Choroid plexus epithelial cell (primary cell): ENCODE data around the gene DCST2.
A peak's percentile ranks its signal among the peaks of the same experiment; 100 is the strongest.

ENCODE experiments used
- DNase-seq: peaks from one replicate; pipeline ENCODE4 v3.0.0-alpha.2; 2010; ENCODE audit warnings: low read depth
- H3K4me3 ChIP-seq: 2 replicates; pipeline ENCODE4 v1.5.1; 2011; ENCODE audit warnings: low read depth, mild to moderate bottlenecking, control low read depth, low read length, moderate library complexity
- CTCF ChIP-seq: conservative IDR thresholded peaks from 2 replicates; pipeline ENCODE4 v1.5.1; 2011; ENCODE audit warnings: low read depth, mild to moderate bottlenecking, control low read depth, inconsistent platforms, low read length, moderate library complexity

Gene DCST2

GRCh38 chr1:155079210-155079486 lies 45.6 kb upstream of the DCST2 start:
- H3K4me3 ChIP-seq = peak overlapping the region; percentile 37
- no peak for DNase-seq
- no peak for TF ChIP-seq CTCF

DNA sequence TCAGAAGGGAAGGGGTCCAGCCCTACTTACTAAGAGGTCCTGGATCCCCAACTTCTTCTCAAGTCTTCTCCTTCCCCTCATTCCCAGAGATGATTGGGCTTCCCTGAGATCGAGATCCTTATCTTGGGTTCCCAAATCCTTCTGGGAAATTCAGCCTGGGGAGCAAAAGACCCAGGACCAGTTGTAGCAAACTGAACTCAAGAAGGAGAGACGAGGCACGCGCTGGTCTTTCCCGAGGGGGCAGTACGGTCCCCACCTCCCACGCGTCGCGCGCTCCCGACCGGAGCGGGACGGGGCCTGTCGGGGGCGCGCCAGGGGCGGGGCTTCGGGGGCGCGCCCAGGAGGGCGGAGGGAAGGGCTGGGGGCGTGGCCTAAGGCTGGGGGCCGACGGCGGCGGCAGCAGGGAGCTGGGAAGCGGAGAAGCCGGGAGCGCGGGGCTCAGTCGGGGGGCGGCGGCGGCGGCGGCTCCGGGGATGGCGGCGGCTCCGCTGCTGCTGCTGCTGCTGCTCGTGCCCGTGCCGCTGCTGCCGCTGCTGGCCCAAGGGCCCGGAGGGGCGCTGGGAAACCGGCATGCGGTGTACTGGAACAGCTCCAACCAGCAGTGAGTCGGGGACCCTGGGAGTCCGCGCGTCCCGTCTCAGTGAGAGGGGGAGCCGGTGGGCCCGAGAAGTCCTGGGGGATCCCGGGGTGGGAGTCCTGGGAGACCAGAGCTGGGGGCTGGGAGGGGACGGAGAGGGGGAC lies 45.1 kb upstream of the DCST2 start, which contains the start of gene EFNA3:
TSS of gene EFNA3 (plus strand) at position 369 of the 741 bp plus-strand sequence. CDS start at position 474, 105 bp downstream.
- H3K4me3 ChIP-seq = peak within 1 kb of the TSS; percentile 37
- peak; percentile 38 for DNase-seq
- TF ChIP-seq CTCF = no peak

GRCh38 chr1:155077758-155078445 lies 44.3 kb upstream of the DCST2 start:
- no peak for DNase-seq
- H3K4me3 ChIP-seq = no peak overlapping the region
- TF ChIP-seq CTCF = no peak

- H3K4me3 ChIP-seq = no peak overlapping the region
- TF ChIP-seq CTCF = no peak
- DNase-seq = no peak
These were observed 43.8 kb upstream of the DCST2 start for GRCh38 chr1:155077346-155077745.

GRCh38 chr1:155076371-155076770 lies 42.8 kb upstream of the DCST2 start:
- no peak overlapping the region for H3K4me3 ChIP-seq
- TF ChIP-seq CTCF = no peak
- no peak for DNase-seq

DNA sequence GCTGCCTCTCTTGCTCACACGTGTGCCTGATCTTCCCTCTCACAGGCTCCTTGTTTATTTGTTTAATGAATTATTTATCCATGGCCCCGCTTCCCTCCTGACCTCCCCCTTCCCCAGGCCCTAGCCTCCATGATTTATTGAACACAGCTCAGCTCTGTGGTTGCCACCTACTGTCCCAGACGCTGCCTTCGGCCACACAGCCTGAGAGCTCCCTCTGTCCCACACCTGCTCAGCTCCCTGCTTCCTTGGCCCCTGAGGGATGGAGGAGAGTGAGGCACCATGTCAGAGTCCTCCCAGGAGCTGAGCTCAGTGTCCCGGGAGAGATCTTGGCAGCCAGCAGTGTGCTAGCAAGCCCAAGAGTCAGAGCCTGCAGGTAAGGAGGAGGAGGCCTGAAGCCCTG lies 42.0 kb upstream of the DCST2 start:
- DNase-seq = no peak
- no peak overlapping the region for H3K4me3 ChIP-seq
- no peak for TF ChIP-seq CTCF
